NT2/D1 (cell line): ENCODE data around the gene MAML2.

Experiments
- SUZ12 ChIP-seq: IDR thresholded peaks from 2 replicates; pipeline ENCODE4 v1.6.1; 2011; ENCODE audit not compliant: insufficient read length, insufficient read depth; ENCODE audit errors: extremely low read depth
- YY1 ChIP-seq: IDR thresholded peaks from 2 replicates; pipeline ENCODE4 v1.6.1; 2011; ENCODE audit not compliant: insufficient read length, insufficient read depth
- ZNF274 ChIP-seq: IDR thresholded peaks from 2 replicates; pipeline ENCODE4 v1.6.1; 2011; ENCODE audit warnings: mild to moderate bottlenecking, low read depth, low read length

DNA sequence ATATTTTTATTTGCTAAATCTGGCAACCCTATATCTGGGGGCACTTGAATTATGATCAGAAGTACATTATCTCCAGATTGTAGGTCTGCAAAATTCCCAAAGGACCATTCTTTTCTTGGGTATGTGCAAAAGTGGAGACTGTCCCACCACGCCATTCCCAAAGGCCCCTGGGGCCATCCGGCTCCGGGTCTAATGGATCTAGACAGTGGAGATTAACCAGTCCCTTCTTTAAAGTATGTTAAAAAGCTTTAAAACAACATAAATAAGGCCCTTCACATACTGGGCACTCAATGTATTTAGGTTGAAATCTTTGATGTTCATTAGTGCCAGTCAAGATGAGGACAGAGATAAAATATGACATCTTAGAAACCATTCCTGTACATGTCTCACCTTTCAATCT lies 124.1 kb downstream of the MAML2 start:
- TF ChIP-seq ZNF274 (no peak), SUZ12 (no peak), YY1 (no peak)
